ENCODE data around the gene FGFR2.

FGFR2 gene

GRCh38 chr10:121481180-121481579, 117.1 kb downstream of the FGFR2 start:
- Histone ChIP-seq H3K27ac (ENCODE audit: low read depth in 2 of 2, low read length in 2 of 2) (no peak overlapping the region), H3K36me3 (ENCODE audit: control insufficient read depth in 2 of 2, insufficient read depth in 2 of 2, low read length in 2 of 2) (peaks cover 0 to 37% of the 10 kb centered on the region in 2 donors), H3K4me3 (ENCODE audit: low read length in 2 of 2) (no peak overlapping the region), H3K27me3 (ENCODE audit: control insufficient read depth in 2 of 2, insufficient read depth in 2 of 2, low read length in 2 of 2) (no peaks in the 10 kb centered on the region), H3K9me3 (ENCODE audit: control insufficient read depth in 2 of 2, low read length in 2 of 2) (no peaks in the 10 kb centered on the region), H3K9ac (ENCODE audit: low read depth in 1 of 2, low read length in 2 of 2) (no peak overlapping the region), H3K4me1 (ENCODE audit: control insufficient read depth in 2 of 2, insufficient read depth in 2 of 2, low read length in 2 of 2) (no peaks in the 10 kb centered on the region)

- no peaks in the 10 kb centered on the region for H3K9me3 ChIP-seq (ENCODE audit: control insufficient read depth in 2 of 2, low read length in 2 of 2)
- no peaks in the 10 kb centered on the region for H3K4me1 ChIP-seq (ENCODE audit: control insufficient read depth in 2 of 2, insufficient read depth in 2 of 2, low read length in 2 of 2)
- peaks cover 0 to 25% of the 10 kb centered on the region in 2 donors for H3K36me3 ChIP-seq (ENCODE audit: control insufficient read depth in 2 of 2, insufficient read depth in 2 of 2, low read length in 2 of 2)
- H3K4me3 ChIP-seq (ENCODE audit: low read length in 2 of 2) = no peak overlapping the region
- no peaks in the 10 kb centered on the region for H3K27me3 ChIP-seq (ENCODE audit: control insufficient read depth in 2 of 2, insufficient read depth in 2 of 2, low read length in 2 of 2)
- H3K27ac ChIP-seq (ENCODE audit: low read depth in 2 of 2, low read length in 2 of 2) = no peak overlapping the region
- H3K9ac ChIP-seq (ENCODE audit: low read depth in 1 of 2, low read length in 2 of 2) = no peak overlapping the region
Observed at GRCh38 chr10:121478556-121478955, 119.7 kb downstream of the FGFR2 start.

GRCh38 chr10:121469797-121470606, 128.2 kb downstream of the FGFR2 start:
- Histone ChIP-seq H3K36me3 (ENCODE audit: control insufficient read depth in 2 of 2, insufficient read depth in 2 of 2, low read length in 2 of 2) (no peaks in the 10 kb centered on the region), H3K27me3 (ENCODE audit: control insufficient read depth in 2 of 2, insufficient read depth in 2 of 2, low read length in 2 of 2) (no peaks in the 10 kb centered on the region), H3K4me1 (ENCODE audit: control insufficient read depth in 2 of 2, insufficient read depth in 2 of 2, low read length in 2 of 2) (peaks cover 0 to 3% of the 10 kb centered on the region in 2 donors), H3K4me3 (ENCODE audit: low read length in 2 of 2) (peak overlapping the region; percentile 40 to 74), H3K27ac (ENCODE audit: low read depth in 2 of 2, low read length in 2 of 2) (peak overlapping the region; percentile 49 to 56), H3K9me3 (ENCODE audit: control insufficient read depth in 2 of 2, low read length in 2 of 2) (no peaks in the 10 kb centered on the region), H3K9ac (ENCODE audit: low read depth in 1 of 2, low read length in 2 of 2) (peak overlapping the region; percentile 39 to 47)

- Histone ChIP-seq H3K4me1 (ENCODE audit: control insufficient read depth in 2 of 2, insufficient read depth in 2 of 2, low read length in 2 of 2) (peaks cover 0 to 3% of the 10 kb centered on the region in 2 donors), H3K27ac (ENCODE audit: low read depth in 2 of 2, low read length in 2 of 2) (no peak overlapping the region), H3K9me3 (ENCODE audit: control insufficient read depth in 2 of 2, low read length in 2 of 2) (no peaks in the 10 kb centered on the region), H3K27me3 (ENCODE audit: control insufficient read depth in 2 of 2, insufficient read depth in 2 of 2, low read length in 2 of 2) (no peaks in the 10 kb centered on the region), H3K4me3 (ENCODE audit: low read length in 2 of 2) (no peak overlapping the region), H3K36me3 (ENCODE audit: control insufficient read depth in 2 of 2, insufficient read depth in 2 of 2, low read length in 2 of 2) (no peaks in the 10 kb centered on the region), H3K9ac (ENCODE audit: low read depth in 1 of 2, low read length in 2 of 2) (no peak overlapping the region)
Observed at GRCh38 chr10:121468726-121469125, 129.5 kb downstream of the FGFR2 start.

- no peak overlapping the region for H3K4me3 ChIP-seq (ENCODE audit: low read length in 2 of 2)
- no peaks in the 10 kb centered on the region for H3K9me3 ChIP-seq (ENCODE audit: control insufficient read depth in 2 of 2, low read length in 2 of 2)
- H3K36me3 ChIP-seq (ENCODE audit: control insufficient read depth in 2 of 2, insufficient read depth in 2 of 2, low read length in 2 of 2) = no peaks in the 10 kb centered on the region
- H3K27me3 ChIP-seq (ENCODE audit: control insufficient read depth in 2 of 2, insufficient read depth in 2 of 2, low read length in 2 of 2) = no peaks in the 10 kb centered on the region
- H3K9ac ChIP-seq (ENCODE audit: low read depth in 1 of 2, low read length in 2 of 2) = no peak overlapping the region
- H3K4me1 ChIP-seq (ENCODE audit: control insufficient read depth in 2 of 2, insufficient read depth in 2 of 2, low read length in 2 of 2) = peaks cover 0 to 3% of the 10 kb centered on the region in 2 donors
- H3K27ac ChIP-seq (ENCODE audit: low read depth in 2 of 2, low read length in 2 of 2) = no peak overlapping the region
Observed at GRCh38 chr10:121466424-121466823, 131.8 kb downstream of the FGFR2 start.

GRCh38 chr10:121465215-121465614, 133.0 kb downstream of the FGFR2 start:
- no peak overlapping the region for H3K4me3 ChIP-seq (ENCODE audit: low read length in 2 of 2)
- no peaks in the 10 kb centered on the region for H3K9me3 ChIP-seq (ENCODE audit: control insufficient read depth in 2 of 2, low read length in 2 of 2)
- H3K9ac ChIP-seq (ENCODE audit: low read depth in 1 of 2, low read length in 2 of 2) = no peak overlapping the region
- peaks cover 0 to 1% of the 10 kb centered on the region in 2 donors for H3K4me1 ChIP-seq (ENCODE audit: control insufficient read depth in 2 of 2, insufficient read depth in 2 of 2, low read length in 2 of 2)
- no peaks in the 10 kb centered on the region for H3K36me3 ChIP-seq (ENCODE audit: control insufficient read depth in 2 of 2, insufficient read depth in 2 of 2, low read length in 2 of 2)
- H3K27me3 ChIP-seq (ENCODE audit: control insufficient read depth in 2 of 2, insufficient read depth in 2 of 2, low read length in 2 of 2) = no peaks in the 10 kb centered on the region
- H3K27ac ChIP-seq (ENCODE audit: low read depth in 2 of 2, low read length in 2 of 2) = no peak overlapping the region

GRCh38 chr10:121464517-121464916, 133.7 kb downstream of the FGFR2 start:
- Histone ChIP-seq H3K36me3 (ENCODE audit: control insufficient read depth in 2 of 2, insufficient read depth in 2 of 2, low read length in 2 of 2) (no peaks in the 10 kb centered on the region), H3K9ac (ENCODE audit: low read depth in 1 of 2, low read length in 2 of 2) (no peak overlapping the region), H3K4me1 (ENCODE audit: control insufficient read depth in 2 of 2, insufficient read depth in 2 of 2, low read length in 2 of 2) (no peaks in the 10 kb centered on the region), H3K27me3 (ENCODE audit: control insufficient read depth in 2 of 2, insufficient read depth in 2 of 2, low read length in 2 of 2) (no peaks in the 10 kb centered on the region), H3K4me3 (ENCODE audit: low read length in 2 of 2) (no peak overlapping the region), H3K9me3 (ENCODE audit: control insufficient read depth in 2 of 2, low read length in 2 of 2) (no peaks in the 10 kb centered on the region), H3K27ac (ENCODE audit: low read depth in 2 of 2, low read length in 2 of 2) (no peak overlapping the region)

- H3K36me3 ChIP-seq (ENCODE audit: control insufficient read depth in 2 of 2, insufficient read depth in 2 of 2, low read length in 2 of 2) = no peaks in the 10 kb centered on the region
- H3K4me3 ChIP-seq (ENCODE audit: low read length in 2 of 2) = no peak overlapping the region
- no peaks in the 10 kb centered on the region for H3K4me1 ChIP-seq (ENCODE audit: control insufficient read depth in 2 of 2, insufficient read depth in 2 of 2, low read length in 2 of 2)
- no peaks in the 10 kb centered on the region for H3K27me3 ChIP-seq (ENCODE audit: control insufficient read depth in 2 of 2, insufficient read depth in 2 of 2, low read length in 2 of 2)
- H3K27ac ChIP-seq (ENCODE audit: low read depth in 2 of 2, low read length in 2 of 2) = no peak overlapping the region
- no peak overlapping the region for H3K9ac ChIP-seq (ENCODE audit: low read depth in 1 of 2, low read length in 2 of 2)
- no peaks in the 10 kb centered on the region for H3K9me3 ChIP-seq (ENCODE audit: control insufficient read depth in 2 of 2, low read length in 2 of 2)
Observed at GRCh38 chr10:121462955-121463354, 135.3 kb downstream of the FGFR2 start.

GRCh38 chr10:121462281-121462680, 136.0 kb downstream of the FGFR2 start:
- Histone ChIP-seq H3K4me1 (ENCODE audit: control insufficient read depth in 2 of 2, insufficient read depth in 2 of 2, low read length in 2 of 2) (no peaks in the 10 kb centered on the region), H3K4me3 (ENCODE audit: low read length in 2 of 2) (no peak overlapping the region), H3K9me3 (ENCODE audit: control insufficient read depth in 2 of 2, low read length in 2 of 2) (no peaks in the 10 kb centered on the region), H3K27ac (ENCODE audit: low read depth in 2 of 2, low read length in 2 of 2) (no peak overlapping the region), H3K9ac (ENCODE audit: low read depth in 1 of 2, low read length in 2 of 2) (no peak overlapping the region), H3K36me3 (ENCODE audit: control insufficient read depth in 2 of 2, insufficient read depth in 2 of 2, low read length in 2 of 2) (no peaks in the 10 kb centered on the region), H3K27me3 (ENCODE audit: control insufficient read depth in 2 of 2, insufficient read depth in 2 of 2, low read length in 2 of 2) (no peaks in the 10 kb centered on the region)

- no peak overlapping the region for H3K9ac ChIP-seq (ENCODE audit: low read depth in 1 of 2, low read length in 2 of 2)
- H3K27ac ChIP-seq (ENCODE audit: low read depth in 2 of 2, low read length in 2 of 2) = no peak overlapping the region
- no peaks in the 10 kb centered on the region for H3K27me3 ChIP-seq (ENCODE audit: control insufficient read depth in 2 of 2, insufficient read depth in 2 of 2, low read length in 2 of 2)
- H3K9me3 ChIP-seq (ENCODE audit: control insufficient read depth in 2 of 2, low read length in 2 of 2) = no peaks in the 10 kb centered on the region
- H3K4me3 ChIP-seq (ENCODE audit: low read length in 2 of 2) = no peak overlapping the region
- H3K36me3 ChIP-seq (ENCODE audit: control insufficient read depth in 2 of 2, insufficient read depth in 2 of 2, low read length in 2 of 2) = no peaks in the 10 kb centered on the region
- H3K4me1 ChIP-seq (ENCODE audit: control insufficient read depth in 2 of 2, insufficient read depth in 2 of 2, low read length in 2 of 2) = no peaks in the 10 kb centered on the region
Observed at GRCh38 chr10:121461307-121461706, 136.9 kb downstream of the FGFR2 start.
